HepG2 (cell line): Measurements from ENCODE around the gene ARL4C.

Experiments used
- CTCF ChIP-seq: sonication (generic); formaldehyde crosslinking; IDR thresholded peaks from 2 replicates; pipeline ENCODE4 v1.5.0; 2020; ENCODE audit warnings: mild to moderate bottlenecking, missing genetic modification reagents, moderate library complexity
- ESRRA ChIP-seq: sonication (generic); formaldehyde crosslinking; IDR thresholded peaks from 2 replicates; pipeline ENCODE4 v1.5.1; 2020; ENCODE audit warnings: mild to moderate bottlenecking, low read depth, missing genetic modification reagents
- EZH2 ChIP-seq: conservative IDR thresholded peaks from 2 replicates; pipeline ENCODE4 v1.6.1; 2012; ENCODE audit warnings: mild to moderate bottlenecking, low read depth, low read length, moderate library complexity
- MAX ChIP-seq: IDR thresholded peaks from 2 replicates; pipeline ENCODE4 v1.6.1; 2012; ENCODE audit warnings: inconsistent platforms
- RNF2 ChIP-seq: fragments of 450-650 bp; conservative IDR thresholded peaks from 2 replicates; pipeline ENCODE4 v1.6.1; 2016; ENCODE audit warnings: low read depth
- SP1 ChIP-seq, 2 experiments: fragments of 450-650 bp in 1 of 2; sonication (generic) in 1 of 2; formaldehyde crosslinking in 1 of 2; IDR thresholded peaks; 2 replicates each; pipeline versions ENCODE4 v1.4.0 to v1.6.1; 2016 to 2020; ENCODE audit warnings: missing genetic modification reagents in 1 of 2
- TAF1 ChIP-seq: sonication (generic); formaldehyde crosslinking; IDR thresholded peaks from 2 replicates; pipeline ENCODE4 v1.4.0; 2020; ENCODE audit warnings: missing genetic modification reagents
- ZFP90 ChIP-seq: sonication (generic); formaldehyde crosslinking; IDR thresholded peaks from 2 replicates; pipeline ENCODE4 v1.8.0; 2022; ENCODE audit warnings: missing genetic modification reagents, mild to moderate bottlenecking, inconsistent platforms, borderline replicate concordance
- ZNF225 ChIP-seq: sonication (generic); formaldehyde crosslinking; IDR thresholded peaks from 2 replicates; pipeline ENCODE4 v1.4.0; 2020; ENCODE audit warnings: mild to moderate bottlenecking, missing genetic modification reagents
- ZNF563 ChIP-seq: sonication (generic); formaldehyde crosslinking; IDR thresholded peaks from 2 replicates; pipeline ENCODE4 v1.8.0; 2022; ENCODE audit warnings: mild to moderate bottlenecking, moderate library complexity, missing genetic modification reagents
- ZSCAN21 ChIP-seq: sonication (generic); formaldehyde crosslinking; IDR thresholded peaks from 2 replicates; pipeline ENCODE4 v1.8.0; 2022; ENCODE audit warnings: mild to moderate bottlenecking, missing genetic modification reagents, moderate library complexity, borderline replicate concordance

DNA sequence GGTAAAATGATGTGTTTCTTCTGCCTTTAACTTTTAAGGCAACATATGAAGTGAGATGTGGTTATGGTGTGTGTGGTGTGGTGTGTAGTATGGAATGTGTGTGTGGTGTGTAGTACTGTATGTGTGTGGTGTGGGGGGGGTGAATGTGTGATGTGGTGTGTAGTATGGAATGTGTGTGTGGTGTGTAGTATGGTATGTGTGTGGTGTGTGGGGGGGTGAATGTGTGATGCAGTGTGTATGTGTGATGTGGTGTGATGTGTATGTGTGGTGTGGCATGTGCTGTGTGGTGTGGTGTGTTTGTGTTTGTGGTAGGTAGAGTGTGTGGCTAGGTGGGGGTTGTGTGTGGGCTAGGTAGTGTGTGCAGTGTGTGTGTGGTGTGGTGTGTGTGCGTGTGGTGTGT lies 17.2 kb upstream of the ARL4C start:
- TF ChIP-seq CTCF (no peak), ZNF225 (CRISPR knock-in tag) (no peak), ZSCAN21 (CRISPR knock-in tag) (no peak), MAX (no peak), RNF2 (no peak), ZFP90 (CRISPR knock-in tag) (no peak), EZH2 (no peak), ESRRA (CRISPR knock-in tag) (no peak), TAF1 (CRISPR knock-in tag) (no peak), SP1 (IDR thresholded peaks at IDR 0.05) (no peak), SP1 (CRISPR knock-in tag; IDR thresholded peaks at IDR 0.05) (no peak), ZNF563 (CRISPR knock-in tag) (no peak)
